Stimulated activated CD4-positive, alpha-beta T cell treated with anti-CD3 and anti-CD28 coated beads, Interleukin-1b, Interleukin-23, amount 100 ng/mL, for 24 hours (primary cell): ENCODE measurements around the gene ZNF500.

Experiments used
- DNase-seq, 4 experiments: peaks; one replicate each; pipeline ENCODE4 v3.0.0-alpha.2; 2020; ENCODE audit warnings: low read depth in 4 of 4, low spot score in 1 of 4

The ZNF500 gene

GRCh38 chr16:4766875-4767628 lies at the start of gene ZNF500:
ZNF500 (minus strand) TSS chr16:4767162; CDS start chr16:4765978, 1,184 bp downstream.
- DNase-seq, result peak; percentile 95 to 98 (median 96)

DNA sequence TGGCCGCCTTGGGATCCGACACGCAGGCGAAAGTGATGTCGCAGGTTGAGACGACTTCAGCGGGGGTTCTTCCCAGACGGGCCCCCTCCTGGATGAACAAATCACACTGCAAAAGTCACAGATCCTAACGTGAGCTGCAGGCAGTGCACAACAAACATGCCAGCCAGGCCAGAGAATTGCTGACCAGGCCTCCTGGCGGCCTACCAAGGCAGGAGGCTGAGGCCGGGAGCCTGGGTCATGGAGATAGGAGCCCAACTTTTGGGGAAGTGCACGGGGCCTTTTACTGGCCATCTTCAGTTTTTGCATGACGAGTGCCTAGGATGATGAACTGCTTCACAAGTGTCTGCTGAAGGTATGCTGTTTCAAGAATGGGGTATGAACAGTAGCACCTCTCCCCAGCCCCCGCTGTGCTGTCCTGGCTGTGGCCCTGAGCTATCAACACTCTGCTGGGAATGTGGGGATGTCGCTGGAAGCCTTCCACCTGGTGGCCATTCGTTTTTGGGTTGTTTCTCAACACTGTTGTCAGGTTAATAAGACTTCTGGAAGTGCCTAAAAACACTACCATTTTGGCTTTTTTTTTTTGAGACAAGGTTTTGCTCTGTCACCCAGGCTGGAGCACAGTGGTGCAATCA lies 47.7 kb upstream of the ZNF500 start:
- no peak for DNase-seq

GRCh38 chr16:4814046-4814445 lies 47.1 kb upstream of the ZNF500 start:
- no peak for DNase-seq

GRCh38 chr16:4813251-4814003 lies 46.5 kb upstream of the ZNF500 start:
- no peak for DNase-seq

DNA sequence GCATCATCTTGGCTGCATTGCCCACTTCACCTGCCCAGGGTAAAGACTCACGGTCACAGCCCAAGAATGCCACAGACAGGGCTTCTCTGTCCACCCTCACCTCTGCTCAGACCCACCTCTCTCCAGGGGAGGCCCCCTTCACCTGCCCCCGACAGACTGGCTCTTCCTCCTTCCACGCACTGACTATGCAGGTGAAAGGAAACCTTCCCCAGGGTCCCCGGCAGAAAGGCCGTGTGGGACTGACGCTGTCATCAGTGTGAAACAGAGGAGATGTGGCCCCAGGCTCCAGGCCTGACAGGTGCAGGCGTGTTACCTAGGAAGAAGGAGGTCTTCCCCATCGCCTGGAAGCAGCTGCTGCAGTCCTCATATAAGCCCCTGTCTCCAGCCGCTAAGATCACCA lies 44.8 kb upstream of the ZNF500 start:
- no peak for DNase-seq

DNA sequence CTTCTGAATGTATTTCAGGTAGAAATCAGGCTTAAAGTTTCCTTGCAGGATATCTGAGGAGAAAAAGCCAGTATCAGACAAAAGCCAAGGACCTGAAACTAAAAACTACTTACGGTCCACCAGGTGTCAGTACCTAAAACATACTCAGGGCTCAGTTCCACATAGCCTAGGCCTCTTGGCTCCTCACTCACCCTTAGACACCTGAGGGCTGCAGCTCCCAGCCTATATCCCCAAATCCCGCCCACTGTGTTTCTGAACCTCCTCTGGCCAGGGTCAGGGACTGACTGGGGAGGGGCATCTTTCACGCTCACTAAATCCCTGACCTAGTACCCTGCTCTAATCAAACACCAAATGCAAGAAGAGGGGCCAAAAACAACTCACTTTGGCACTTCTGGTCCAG lies 44.3 kb upstream of the ZNF500 start:
- DNase-seq, result no peak

GRCh38 chr16:4806280-4806679 lies 39.3 kb upstream of the ZNF500 start:
- no peak for DNase-seq

DNA sequence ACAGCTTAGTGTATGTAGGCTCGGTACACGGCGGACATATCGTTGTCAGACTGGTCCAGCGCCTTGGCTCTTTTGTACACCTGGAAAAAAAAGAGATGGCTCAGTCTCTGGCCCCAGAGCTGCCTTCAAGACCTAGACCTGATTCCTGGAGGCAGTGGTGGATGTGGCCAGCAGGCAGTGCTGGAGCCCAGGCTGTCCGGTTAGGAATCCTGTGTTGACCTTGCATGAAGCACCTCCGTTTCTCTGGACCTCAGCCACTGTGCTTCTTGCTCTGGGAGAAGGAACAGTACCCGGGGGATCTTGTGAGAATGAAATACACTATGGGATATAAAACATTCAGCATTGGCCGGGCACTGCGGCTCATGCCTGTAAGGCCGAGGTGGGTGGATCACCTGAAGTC lies 38.3 kb upstream of the ZNF500 start:
- DNase-seq, result no peak

- DNase-seq, result no peak
Observed at GRCh38 chr16:4803898-4804762, 37.2 kb upstream of the ZNF500 start.

DNA sequence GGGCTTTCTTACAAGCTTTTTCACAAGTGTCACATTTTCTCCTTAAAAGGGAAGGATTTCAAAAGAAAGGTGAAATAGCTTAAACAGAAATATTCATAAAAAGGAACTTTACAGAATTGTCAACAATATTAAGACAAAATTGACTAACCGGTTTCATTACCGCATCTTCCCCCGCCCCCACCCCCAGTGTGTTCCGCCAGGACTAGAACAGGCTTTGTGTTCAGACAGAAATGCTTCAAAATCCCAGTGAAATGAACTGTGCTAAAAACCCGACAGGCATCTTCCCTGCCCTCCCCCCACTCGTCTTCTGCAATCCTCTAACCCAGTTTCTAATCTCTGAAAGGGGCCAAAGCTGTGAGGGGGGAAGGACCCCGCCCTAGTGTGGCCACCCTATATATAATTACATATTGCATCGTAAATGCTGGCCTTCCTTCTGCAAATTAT lies 36.5 kb upstream of the ZNF500 start:
- no peak for DNase-seq

- peak; percentile 80 to 87 (median 80) for DNase-seq
Observed at GRCh38 chr16:4802659-4803287, 35.8 kb upstream of the ZNF500 start.

DNA sequence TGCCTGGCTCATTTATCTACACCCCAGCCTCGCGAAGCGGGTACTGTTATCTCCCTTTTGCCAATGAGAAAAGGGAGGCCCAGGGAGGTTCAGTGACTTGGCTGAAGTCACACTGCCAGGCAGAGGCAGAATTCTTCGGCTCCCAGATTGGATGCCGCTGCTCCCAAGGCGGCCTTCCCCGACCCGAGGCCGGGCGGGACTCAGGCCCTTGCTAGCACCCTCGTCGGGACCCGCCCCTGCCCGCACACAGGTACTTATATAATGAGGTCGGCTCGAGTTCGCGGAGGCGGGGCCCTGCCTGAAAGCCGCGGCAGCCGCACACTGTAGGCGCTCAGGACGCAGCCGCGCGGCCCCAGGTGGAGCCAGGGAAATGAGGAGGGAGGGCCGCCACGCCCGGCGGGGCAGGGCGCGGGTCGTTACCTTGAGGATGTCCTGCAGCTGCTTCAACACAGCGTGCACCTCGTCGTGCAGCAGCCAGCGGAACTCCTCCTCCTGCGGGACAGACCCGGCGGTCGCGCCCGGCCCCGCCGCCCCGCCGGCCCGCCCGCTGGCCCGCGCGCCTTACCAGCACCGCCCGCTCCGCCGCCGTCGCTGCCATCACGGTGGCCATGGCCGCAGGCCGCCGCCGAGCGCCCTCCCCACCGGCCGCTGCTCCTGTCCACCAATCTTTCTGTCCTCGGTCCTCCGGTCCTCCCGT lies 35.1 kb upstream of the ZNF500 start, which contains the start of gene ROGDI:
Gene ROGDI (minus strand): TSS at position 672 of the 697 bp plus-strand sequence. CDS start 62 bp downstream, at position 610.
- peak; percentile 38 to 68 (median 56) for DNase-seq

GRCh38 chr16:4801051-4801961 lies 34.3 kb upstream of the ZNF500 start:
- no peak for DNase-seq

GRCh38 chr16:4800290-4801041 lies 33.5 kb upstream of the ZNF500 start:
- no peak for DNase-seq

GRCh38 chr16:4799171-4799855 lies 32.4 kb upstream of the ZNF500 start:
- no peak for DNase-seq

DNA sequence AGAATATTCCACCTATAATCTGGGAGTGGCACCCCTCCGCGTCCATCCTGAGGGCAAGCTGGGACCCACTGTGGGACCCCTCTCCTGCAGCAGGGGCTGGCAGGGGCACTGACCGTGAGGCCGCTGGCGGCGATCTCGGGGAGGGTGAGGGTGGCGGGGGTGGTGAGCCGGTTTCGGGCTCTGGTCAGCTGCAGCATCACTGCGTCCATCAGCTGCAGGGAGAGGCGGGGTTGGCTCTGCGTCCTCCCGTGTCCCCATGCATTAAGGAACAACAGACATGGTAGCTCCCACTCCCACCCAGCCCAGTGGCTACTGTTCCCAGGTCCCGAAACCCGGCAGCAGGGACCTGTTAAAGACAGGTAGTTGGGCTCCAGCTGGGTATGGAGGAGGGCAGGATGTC lies 31.5 kb upstream of the ZNF500 start:
- DNase-seq, result no peak

DNA sequence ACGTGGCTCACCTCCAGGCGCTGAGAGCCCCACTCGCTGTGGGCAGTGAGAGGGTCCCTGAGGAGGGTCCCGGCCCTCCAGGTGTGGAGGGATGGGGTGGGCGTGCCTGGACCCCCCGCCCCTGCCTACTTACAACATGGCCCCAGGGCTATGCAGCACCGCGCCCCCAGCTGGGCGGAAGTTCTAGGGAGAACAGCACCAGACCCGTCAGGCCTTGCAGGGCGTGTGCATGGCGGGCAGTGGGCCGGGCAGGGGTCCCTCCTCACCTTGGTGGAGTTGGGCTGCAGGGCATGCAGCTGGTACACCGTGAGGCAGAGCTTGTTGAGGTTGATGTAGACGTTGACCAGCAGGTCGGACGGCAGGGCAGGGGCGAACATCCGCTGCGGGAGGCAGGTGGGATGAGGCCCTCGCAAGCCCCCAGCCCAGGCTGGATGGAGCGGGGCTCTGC lies 30.9 kb upstream of the ZNF500 start:
- no peak for DNase-seq
